Urinary bladder (tissue), 4 donors: ENCODE data around the gene SETD6. TPM values are rescaled to one million over a fixed set of nuclear protein-coding genes. Genes with fewer than 3 reads are reported as not detected.

Experiments used
- DNase-seq: peaks from one replicate; pipeline ENCODE4 v3.0.0-alpha.2; 2015; ENCODE audit errors: extremely low spot score
- H3K27ac ChIP-seq: one replicate; pipeline ENCODE4 v1.5.1; 2013; ENCODE audit warnings: low read depth, mild to moderate bottlenecking, moderate library complexity
- H3K36me3 ChIP-seq: one replicate; pipeline ENCODE4 v1.6.1; 2013; ENCODE audit warnings: mild to moderate bottlenecking, moderate library complexity; ENCODE audit not compliant: insufficient read depth
- H3K4me1 ChIP-seq: one replicate; pipeline ENCODE4 v1.6.1; 2013; ENCODE audit warnings: mild to moderate bottlenecking, moderate library complexity; ENCODE audit not compliant: insufficient read depth
- H3K4me3 ChIP-seq: one replicate; pipeline ENCODE4 v1.5.1; 2013; ENCODE audit warnings: low read depth, low read length
- WGBS: extraction: QIAGEN DNeasy Blood & Tissue Kit; methylation state at CpG from one replicate; pipeline ENCODE4 v1.1.7; 2013; 5-methylcytosine and 5-hydroxymethylcytosine counted together
- polyA plus RNA-seq: library from polyadenylated mRNA; stranded (reverse); fragments of 200-250 nt; gene quantifications from one replicate; pipeline ENCODE4 v1.2.3, GENCODE V29; 2013
- total RNA-seq: library from RNA; depleted of rRNA; stranded (reverse); fragments of >200 nt; gene quantifications from one replicate; pipeline ENCODE4 v1.2.3, GENCODE V29; 2014
- donor health status: healthy with polysubstance abuse.
- donor health status: healthy.

SETD6 gene
- total and polyA plus RNA-seq, 2 donors = 15.3 to 15.5 TPM

- Histone ChIP-seq H3K4me1 (no peaks in the 10 kb centered on the region), H3K36me3 (peaks cover 5% of the 10 kb centered on the region), H3K27ac (no peak overlapping the region), H3K4me3 (no peak overlapping the region)
- no peak for DNase-seq
These were observed 4.4 kb downstream of the SETD6 start for GRCh38 chr16:58519707-58520106.

- DNase-seq = no peak
- Histone ChIP-seq H3K4me3 (no peak overlapping the region), H3K4me1 (no peaks in the 10 kb centered on the region), H3K36me3 (peaks cover 14% of the 10 kb centered on the region), H3K27ac (no peak overlapping the region)
- 94% methylated on average over 5 of the region's 5 CpGs for whole genome bisulfite sequencing
These were observed 14.9 kb downstream of the SETD6 start for GRCh38 chr16:58530179-58530578.

- H3K36me3 ChIP-seq = peaks cover 17% of the 10 kb centered on the region
- WGBS = 89% methylated on average over 3 of the region's 3 CpGs
- no peak overlapping the region for H3K27ac ChIP-seq
These were observed 17.1 kb downstream of the SETD6 start for GRCh38 chr16:58532414-58532813.

GRCh38 chr16:58533751-58534470 is 18.6 kb downstream of the SETD6 start:
- Histone ChIP-seq H3K4me3 (no peak overlapping the region), H3K36me3 (peaks cover 18% of the 10 kb centered on the region), H3K27ac (no peak overlapping the region), H3K4me1 (no peaks in the 10 kb centered on the region)
- no peak for DNase-seq
- WGBS = 95% methylated on average over 14 of the region's 14 CpGs

More at GRCh38 chr16:58532414-58532813, 17.1 kb downstream of the SETD6 start:
- DNase-seq = no peak
- Histone ChIP-seq H3K4me3 (no peak overlapping the region), H3K4me1 (no peaks in the 10 kb centered on the region)

- DNase-seq = no peak
- 92% methylated on average over 3 of the region's 3 CpGs for WGBS
- Histone ChIP-seq H3K4me1 (no peaks in the 10 kb centered on the region), H3K27ac (no peak overlapping the region), H3K36me3 (peaks cover 24% of the 10 kb centered on the region), H3K4me3 (no peak overlapping the region)
These were observed 19.8 kb downstream of the SETD6 start for GRCh38 chr16:58535100-58535499.

- DNase-seq = no peak
- 86% methylated on average over 5 of the region's 5 CpGs for WGBS
- peaks cover 25% of the 10 kb centered on the region for H3K36me3 ChIP-seq
- no peak overlapping the region for H3K4me3 ChIP-seq
- no peaks in the 10 kb centered on the region for H3K4me1 ChIP-seq
- H3K27ac ChIP-seq = no peak overlapping the region
These were observed 21.0 kb downstream of the SETD6 start for GRCh38 chr16:58536278-58536677.

- WGBS = 83% methylated on average over 10 of the region's 10 CpGs
- Histone ChIP-seq H3K27ac (no peak overlapping the region), H3K36me3 (peaks cover 29% of the 10 kb centered on the region), H3K4me3 (no peak overlapping the region), H3K4me1 (no peaks in the 10 kb centered on the region)
- no peak for DNase-seq
These were observed 22.0 kb downstream of the SETD6 start for GRCh38 chr16:58537124-58537906.

- Histone ChIP-seq H3K4me1 (no peaks in the 10 kb centered on the region), H3K4me3 (no peak overlapping the region), H3K36me3 (peaks cover 25% of the 10 kb centered on the region), H3K27ac (no peak overlapping the region)
- no peak for DNase-seq
- 97% methylated on average over 2 of the region's 2 CpGs for WGBS
These were observed 26.4 kb downstream of the SETD6 start for GRCh38 chr16:58541711-58542110.

GRCh38 chr16:58542291-58542690 is 27.0 kb downstream of the SETD6 start:
- 88% methylated on average over 1 of the region's 1 CpG for WGBS
- H3K36me3 ChIP-seq = peaks cover 22% of the 10 kb centered on the region
- no peak for DNase-seq

GRCh38 chr16:58543685-58544084 is 28.4 kb downstream of the SETD6 start:
- no peak for DNase-seq
- Histone ChIP-seq H3K4me3 (no peak overlapping the region), H3K36me3 (peaks cover 20% of the 10 kb centered on the region), H3K4me1 (no peaks in the 10 kb centered on the region), H3K27ac (no peak overlapping the region)
- 95% methylated on average over 8 of the region's 8 CpGs for WGBS

More at GRCh38 chr16:58542291-58542690, 27.0 kb downstream of the SETD6 start:
- Histone ChIP-seq H3K4me3 (no peak overlapping the region), H3K4me1 (no peaks in the 10 kb centered on the region), H3K27ac (no peak overlapping the region)

GRCh38 chr16:58548378-58548777 is 33.1 kb downstream of the SETD6 start:
- Histone ChIP-seq H3K36me3 (peaks cover 6% of the 10 kb centered on the region), H3K4me3 (no peak overlapping the region), H3K27ac (no peak overlapping the region), H3K4me1 (no peaks in the 10 kb centered on the region)
- no peak for DNase-seq
- WGBS = 50% methylated on average over 2 of the region's 2 CpGs

GRCh38 chr16:58551496-58551895 is 36.2 kb downstream of the SETD6 start:
- H3K36me3 ChIP-seq = peaks cover 5% of the 10 kb centered on the region

GRCh38 chr16:58556678-58557077 is 41.4 kb downstream of the SETD6 start:
- no peak overlapping the region for H3K4me3 ChIP-seq
- no peaks in the 10 kb centered on the region for H3K4me1 ChIP-seq
- no peak overlapping the region for H3K27ac ChIP-seq
- no peak for DNase-seq
- 65% methylated on average over 2 of the region's 2 CpGs for WGBS
- peaks cover 2% of the 10 kb centered on the region for H3K36me3 ChIP-seq

More at GRCh38 chr16:58551496-58551895, 36.2 kb downstream of the SETD6 start:
- H3K4me3 ChIP-seq = no peak overlapping the region
- WGBS = 54% methylated on average over 3 of the region's 3 CpGs
- no peak for DNase-seq
- H3K27ac ChIP-seq = no peak overlapping the region
- no peaks in the 10 kb centered on the region for H3K4me1 ChIP-seq

- H3K36me3 ChIP-seq = peaks cover 4% of the 10 kb centered on the region
These were observed 47.9 kb downstream of the SETD6 start for GRCh38 chr16:58563235-58563634.

More at GRCh38 chr16:58563235-58563634, 47.9 kb downstream of the SETD6 start:
- Histone ChIP-seq H3K4me1 (no peaks in the 10 kb centered on the region), H3K4me3 (no peak overlapping the region), H3K27ac (no peak overlapping the region)
- no peak for DNase-seq
